Glomerular visceral epithelial cell (primary cell): Measurements from ENCODE around the gene CCNO.

ENCODE experiments used
- DNase-seq: peaks from one replicate; pipeline ENCODE4 v3.0.0-alpha.2; 2016; ENCODE audit errors: extremely low spot score

CCNO gene

GRCh38 chr5:55232985-55233928 lies at the start of gene CCNO:
Gene CCNO (minus strand): TSS chr5:55233608. CDS start chr5:55233523, 85 bp downstream.
- DNase-seq, result peak; percentile 89

GRCh38 chr5:55278778-55279177 lies 45.4 kb upstream of the CCNO start:
- peak; percentile 11 for DNase-seq

DNA sequence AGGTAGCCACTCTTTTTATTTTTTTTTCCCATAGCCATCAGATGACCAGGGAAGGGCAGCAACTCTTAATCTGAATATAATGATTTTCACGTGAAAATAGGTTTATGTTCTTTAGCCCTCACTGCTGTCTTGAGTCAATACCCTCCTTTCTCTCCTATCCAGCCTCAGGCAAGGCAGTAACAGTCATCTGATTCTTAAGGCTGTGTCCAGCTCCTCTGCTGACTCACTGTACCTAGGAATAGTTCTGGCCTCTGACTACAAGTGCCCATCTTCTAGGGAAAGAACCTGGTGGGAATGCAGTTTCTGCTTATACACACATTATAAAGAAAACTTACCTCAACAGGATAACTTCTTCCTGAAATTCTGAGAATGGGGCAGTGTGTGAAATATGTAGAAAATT lies 43.4 kb upstream of the CCNO start:
- DNase-seq, result no peak

GRCh38 chr5:55258339-55258738 lies 24.9 kb upstream of the CCNO start:
- DNase-seq, result no peak

- no peak for DNase-seq
These were observed 21.4 kb upstream of the CCNO start for GRCh38 chr5:55254802-55255201.

DNA sequence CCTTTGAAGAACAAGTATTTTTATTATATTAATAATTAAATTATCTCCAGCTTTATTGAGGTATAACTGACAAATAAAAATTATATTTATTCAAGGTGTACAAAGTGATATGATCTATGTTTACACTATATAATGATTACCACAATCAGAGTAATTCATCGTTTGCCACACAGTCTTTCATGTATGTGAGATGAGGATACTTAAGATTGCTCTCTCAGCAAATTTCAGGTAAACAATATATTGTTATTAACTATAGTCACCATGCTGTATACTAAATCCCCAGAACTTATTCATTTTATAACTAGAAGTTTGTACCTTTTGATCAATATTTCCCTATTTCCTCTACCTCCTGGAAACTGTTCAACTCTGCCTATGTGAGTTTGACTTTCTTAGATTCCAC lies 16.7 kb upstream of the CCNO start:
- no peak for DNase-seq

DNA sequence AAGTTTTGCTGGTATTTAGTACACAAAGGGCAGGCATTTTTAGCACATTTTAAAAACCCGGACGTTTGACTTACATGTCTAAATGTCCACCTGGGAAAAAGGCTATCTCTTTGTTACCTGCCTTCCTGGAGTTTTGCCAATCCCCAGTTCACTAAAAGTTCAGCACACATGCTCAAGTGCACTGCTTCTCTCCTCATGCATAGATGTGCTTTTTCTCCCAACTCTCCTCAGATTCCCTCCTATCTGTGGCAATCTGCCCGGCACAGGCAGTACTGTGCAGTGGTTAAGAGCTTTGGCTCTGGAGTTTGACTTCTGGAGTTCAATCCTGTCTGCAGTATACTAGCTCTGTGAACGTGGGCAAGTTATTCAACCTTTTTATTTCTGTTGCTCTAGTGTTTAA lies 8.3 kb upstream of the CCNO start:
- DNase-seq, result no peak

- DNase-seq, result no peak
These were observed 3.4 kb upstream of the CCNO start for GRCh38 chr5:55236800-55237199.

DNA sequence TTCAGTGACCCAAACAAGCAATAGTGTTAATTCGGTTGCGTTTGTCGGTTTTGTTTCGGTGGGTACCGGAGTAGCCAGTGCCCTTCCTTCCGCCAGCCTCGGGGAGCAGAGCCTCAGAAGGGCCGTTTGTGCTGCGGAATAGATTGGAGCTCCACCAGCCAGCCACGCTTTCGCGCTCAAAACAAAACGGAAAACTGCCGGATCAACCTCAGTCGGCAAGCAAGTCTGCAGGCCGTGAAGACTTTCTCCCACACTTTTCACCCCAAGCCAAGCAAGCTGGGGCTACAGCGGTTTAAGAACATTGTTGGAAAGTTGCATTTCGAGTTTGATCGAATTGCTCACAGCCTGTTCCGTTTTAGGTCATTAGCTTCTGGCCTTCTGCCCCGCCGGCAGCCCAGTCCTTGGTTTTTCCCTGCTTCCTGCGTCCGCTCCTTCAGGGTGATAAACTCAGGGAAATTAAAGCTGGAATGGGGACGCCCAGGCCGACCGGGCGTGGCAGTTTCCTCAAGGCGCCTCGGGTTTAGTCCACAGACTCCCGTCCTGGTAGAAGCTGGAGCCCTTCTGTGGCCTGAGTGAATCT lies 803 bp upstream of the CCNO start:
- peak; percentile 64 for DNase-seq

DNA sequence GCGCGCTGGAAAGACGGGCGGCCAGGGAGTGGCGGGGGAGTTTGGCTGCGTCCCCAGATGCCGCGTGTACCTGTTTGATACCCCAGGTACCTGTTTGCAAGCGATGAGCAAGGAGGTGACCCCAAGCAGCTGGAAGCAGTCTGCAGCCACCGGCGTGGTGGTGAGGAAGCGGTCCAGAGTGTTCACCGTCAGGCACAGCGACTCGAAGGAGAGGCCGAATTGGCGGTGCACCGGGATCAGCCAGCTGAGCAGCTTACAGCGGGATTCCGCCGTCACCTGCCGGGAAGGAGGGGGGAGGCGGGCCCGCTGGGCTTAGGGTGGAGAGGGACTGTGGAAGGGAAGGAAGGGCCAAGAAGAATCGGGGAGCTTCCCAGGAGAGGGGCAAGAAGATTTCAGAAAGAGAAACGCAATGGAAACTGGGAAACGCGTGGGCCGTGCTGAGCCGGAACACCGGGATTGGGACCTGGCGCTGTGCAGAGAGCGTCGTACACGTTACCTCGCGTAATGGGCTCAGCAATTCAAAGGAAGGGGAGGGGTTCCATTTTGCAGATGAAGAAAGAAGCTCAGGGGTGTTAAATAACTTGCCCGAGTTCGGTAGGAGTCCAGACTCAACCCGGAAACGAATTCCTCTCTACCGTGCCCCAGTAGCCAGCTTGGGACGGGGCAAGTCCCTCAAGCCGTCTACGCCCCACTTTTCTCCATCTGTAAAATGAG lies 980 bp downstream of the CCNO start:
- DNase-seq, result peak; percentile 64

DNA sequence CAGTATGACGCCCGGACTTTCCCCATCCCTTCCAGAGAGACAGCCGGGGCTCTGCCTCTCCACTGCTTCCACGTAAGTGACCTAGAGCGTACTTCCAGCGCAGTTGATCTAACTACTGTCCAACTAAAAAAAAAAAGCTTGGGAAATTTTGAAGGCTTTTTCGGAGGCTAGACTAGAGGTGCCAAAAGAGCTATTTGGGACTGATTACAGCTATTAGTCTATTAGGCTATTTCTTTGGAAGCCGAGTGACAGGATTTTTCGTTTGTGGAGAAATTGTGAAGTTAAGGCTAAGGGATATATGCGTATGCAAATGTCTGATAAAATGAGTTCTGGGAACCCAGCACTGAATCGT lies 1.5 kb downstream of the CCNO start:
- DNase-seq, result no peak

DNA sequence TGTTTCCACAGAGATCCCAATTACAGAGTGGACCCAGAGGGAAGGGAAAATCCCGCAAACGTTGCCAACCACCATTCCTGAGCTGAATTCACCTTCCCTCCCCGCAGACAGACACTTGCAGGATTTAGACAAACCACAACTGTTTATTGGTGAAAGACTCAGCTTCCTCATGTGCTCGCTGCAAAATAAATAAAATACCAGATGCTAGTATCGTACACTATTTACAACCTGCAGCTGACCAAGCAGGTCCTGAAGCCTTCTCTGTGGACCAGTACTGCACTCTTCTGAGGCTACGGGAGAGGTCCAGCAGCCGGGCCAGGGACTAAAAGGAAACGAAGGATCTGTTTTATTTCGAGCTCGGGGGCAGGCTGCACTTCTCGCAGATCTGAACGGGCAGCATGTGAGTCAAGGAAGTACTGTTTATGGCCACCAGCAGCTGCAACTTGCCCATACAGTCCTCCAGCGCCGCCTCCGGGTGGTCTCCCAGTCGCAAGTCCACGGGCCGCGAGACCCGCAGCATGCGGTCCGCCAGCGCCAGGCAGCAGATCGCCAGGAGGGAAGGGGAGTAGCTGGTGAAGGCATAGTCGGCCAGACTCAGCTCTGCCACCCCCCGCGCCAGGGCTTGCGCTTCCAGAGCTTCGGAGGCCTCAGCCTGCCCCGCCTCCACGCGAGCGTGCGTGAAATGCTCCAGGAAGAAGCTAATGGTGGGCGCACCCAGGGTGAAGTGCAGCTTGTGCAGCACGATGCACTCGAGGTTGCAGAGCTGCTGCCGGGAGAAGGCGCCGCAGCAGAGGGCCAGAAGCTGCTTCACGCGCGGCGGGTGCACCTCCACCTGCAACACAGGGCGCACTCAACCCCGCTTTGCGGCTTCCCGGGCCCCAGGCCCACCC lies 2.1 kb downstream of the CCNO start:
- DNase-seq, result peak; percentile 30

DNA sequence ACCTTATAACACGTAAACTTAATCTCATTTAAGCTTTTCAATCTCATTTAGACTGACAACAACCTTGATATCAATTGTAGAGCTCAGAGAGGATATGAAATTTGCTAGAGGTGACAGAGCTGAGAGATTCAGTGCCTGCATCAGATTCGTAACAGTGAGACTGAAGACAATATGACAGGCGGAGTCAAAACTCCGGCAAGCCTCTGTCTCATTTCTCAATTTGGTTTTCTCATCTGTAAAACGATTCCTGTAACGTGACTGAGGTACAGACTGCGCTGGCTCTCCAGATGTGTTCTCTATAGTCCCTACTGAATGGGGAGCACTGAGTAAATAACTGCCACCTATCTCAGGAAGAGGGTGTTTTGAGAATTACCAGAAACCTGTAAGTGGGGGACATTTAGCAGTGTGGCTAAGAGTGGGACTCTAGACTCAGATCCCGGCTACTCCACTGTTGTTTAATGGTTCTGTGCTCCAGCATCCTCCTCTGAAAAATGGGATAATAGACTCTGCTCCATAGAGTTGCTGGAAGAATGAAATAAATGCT lies 3.2 kb downstream of the CCNO start:
- DNase-seq, result no peak

DNA sequence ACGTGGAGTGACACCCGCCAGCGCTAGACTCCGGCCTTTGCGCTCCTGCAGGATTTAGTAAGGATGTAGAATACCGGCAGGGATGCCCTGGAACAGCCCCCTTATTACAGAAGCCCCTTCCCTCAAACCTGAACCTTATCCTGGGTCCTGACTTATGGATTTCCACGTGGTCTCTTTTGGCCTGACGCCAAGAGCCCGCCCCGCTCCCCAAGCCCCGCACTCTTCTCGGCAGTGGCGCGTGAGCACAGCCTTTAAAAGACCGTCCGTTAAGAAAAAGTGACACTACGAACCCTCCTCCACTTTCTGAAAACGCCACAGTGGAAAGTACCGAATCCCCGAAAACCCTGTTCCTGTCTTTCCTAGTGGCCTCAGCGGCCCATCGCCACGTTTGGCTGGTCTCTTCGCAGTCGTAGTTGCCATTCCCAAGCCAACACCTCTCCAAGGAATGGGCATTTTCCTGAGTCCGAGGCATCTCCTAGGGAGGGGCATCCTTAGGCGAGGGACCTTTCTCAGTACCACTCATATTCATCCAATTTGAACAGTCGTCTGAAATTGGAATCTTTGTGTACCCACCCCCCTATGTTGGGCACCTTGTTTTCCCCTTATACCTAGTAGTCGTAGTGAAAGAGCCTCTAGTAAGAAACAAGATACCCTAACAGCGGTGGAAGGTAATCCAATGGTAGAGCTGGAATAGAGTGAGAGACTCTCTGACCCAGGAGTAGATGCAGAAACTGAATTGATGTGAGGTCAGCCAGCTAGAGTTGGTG lies 5.6 kb downstream of the CCNO start:
- DNase-seq, result no peak

DNA sequence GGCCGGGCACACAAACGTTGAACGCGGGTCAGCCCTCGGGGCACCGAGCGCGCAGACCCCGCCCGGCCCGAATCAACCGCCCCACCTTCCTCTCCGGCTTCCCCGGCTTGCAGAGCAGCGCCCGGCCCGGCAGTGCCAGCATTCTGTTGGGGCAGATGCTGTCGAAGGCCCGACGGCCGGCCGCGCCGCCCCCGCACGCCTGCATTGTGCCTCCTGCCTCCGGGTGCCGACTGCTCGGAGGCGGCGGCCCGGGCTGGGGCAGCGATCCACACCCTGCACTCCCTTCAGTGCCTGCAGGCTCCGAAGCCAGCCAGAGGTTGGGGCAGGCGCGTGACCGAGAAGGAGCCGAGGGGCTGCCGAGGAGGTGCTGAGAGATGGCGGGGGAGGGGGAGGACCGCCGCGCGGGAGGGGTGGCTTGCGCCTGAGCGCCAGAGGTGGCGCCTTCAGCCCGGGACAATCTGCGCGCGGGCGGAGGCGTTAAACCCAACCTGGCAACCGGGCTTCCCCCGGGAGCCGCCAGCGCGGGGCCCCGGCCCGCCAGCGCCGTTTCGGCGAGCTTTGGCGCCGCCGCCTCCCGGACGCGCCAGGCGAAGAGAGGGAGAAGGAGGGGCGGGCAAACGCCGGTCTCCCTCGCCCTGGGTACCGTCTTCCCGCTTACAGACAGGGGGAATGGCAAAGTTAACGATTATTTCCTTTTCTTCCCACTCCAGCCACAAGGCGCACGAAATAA lies 6.3 kb downstream of the CCNO start, which contains the start of gene MCIDAS:
Gene MCIDAS, minus strand, starts transcription at position 382 of the 730 bp plus-strand sequence. Its CDS starts 177 bp downstream, at position 205.
- DNase-seq, result peak; percentile 78

GRCh38 chr5:55226027-55226933 lies 7.1 kb downstream of the CCNO start:
- peak; percentile 87 for DNase-seq

GRCh38 chr5:55225346-55225745 lies 8.1 kb downstream of the CCNO start:
- no peak for DNase-seq

DNA sequence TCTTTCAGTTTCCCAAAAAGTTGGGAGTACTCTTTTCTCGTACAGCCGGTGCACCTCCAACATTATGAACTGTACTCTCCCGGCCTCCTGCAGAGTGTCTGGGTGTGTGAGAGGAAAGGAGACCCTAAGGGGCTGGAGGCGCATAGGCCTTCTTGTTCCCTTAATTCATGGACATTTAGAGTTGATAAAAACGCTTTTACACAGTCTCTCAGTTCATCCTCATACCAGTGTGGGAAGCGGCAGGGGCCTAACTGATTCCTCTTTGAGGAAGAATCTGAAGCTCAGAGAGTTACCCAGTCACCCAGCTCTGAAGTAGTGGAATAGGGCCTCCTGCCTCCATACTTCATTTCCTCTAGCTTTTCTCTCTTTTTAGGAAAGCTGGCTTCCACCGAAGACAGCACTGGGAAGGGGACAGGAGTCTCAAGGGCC lies 9.6 kb downstream of the CCNO start:
- no peak for DNase-seq
